ENCODE results near the gene LDLRAD4.

GRCh38 chr18:13184396-13184795 is 34.2 kb upstream of the LDLRAD4 start:
- TF ChIP-seq HDGF (IDR thresholded peaks at IDR 0.05; ENCODE audit: borderline replicate concordance) = no peak
- TF ChIP-seq TARDBP (IDR thresholded peaks at IDR 0.05) = no peak
- no peak for TF ChIP-seq ELF4 (IDR thresholded peaks at IDR 0.05)
- TF ChIP-seq L3MBTL2 (conservative IDR thresholded peaks at IDR 0.05) = no peak

Measured in HEK293T (cell line).